NT2/D1 (cell line): ENCODE results near the gene GRIK2.
"Not testable (repeated sequence)": the region's sequence is repeated elsewhere in the genome, so short reads cannot be mapped to it uniquely, and the experiment has no call there.

ENCODE experiments used
- DNase-seq: peaks from one replicate; pipeline ENCODE4 v3.0.0-alpha.2; 2011; ENCODE audit warnings: low read depth, low spot score
- H3K27me3 ChIP-seq: 2 replicates; pipeline ENCODE4 v1.6.0; 2011; ENCODE audit warnings: mild to moderate bottlenecking; ENCODE audit not compliant: insufficient read length, insufficient read depth
- H3K36me3 ChIP-seq: 2 replicates; pipeline ENCODE4 v1.6.1; 2011; ENCODE audit warnings: mild to moderate bottlenecking, low read length, mixed read lengths; ENCODE audit not compliant: insufficient read depth, insufficient read length
- H3K4me1 ChIP-seq: 2 replicates; pipeline ENCODE4 v1.5.1; 2011; ENCODE audit not compliant: insufficient read depth, insufficient read length
- H3K4me3 ChIP-seq: 2 replicates; pipeline ENCODE4 v1.5.1; 2011; ENCODE audit warnings: low read depth; ENCODE audit not compliant: insufficient read length
- H3K9ac ChIP-seq: 2 replicates; pipeline ENCODE4 v1.6.0; 2011; ENCODE audit warnings: low read depth; ENCODE audit not compliant: insufficient read length
- H3K9me3 ChIP-seq: 2 replicates; pipeline ENCODE4 v1.5.1; 2011; ENCODE audit warnings: mild to moderate bottlenecking, low read length; ENCODE audit not compliant: insufficient read depth
- SUZ12 ChIP-seq: IDR thresholded peaks from 2 replicates; pipeline ENCODE4 v1.6.1; 2011; ENCODE audit not compliant: insufficient read length, insufficient read depth; ENCODE audit errors: extremely low read depth
- YY1 ChIP-seq: IDR thresholded peaks from 2 replicates; pipeline ENCODE4 v1.6.1; 2011; ENCODE audit not compliant: insufficient read length, insufficient read depth
- ZNF274 ChIP-seq: IDR thresholded peaks from 2 replicates; pipeline ENCODE4 v1.6.1; 2011; ENCODE audit warnings: mild to moderate bottlenecking, low read depth, low read length

Gene GRIK2

DNA sequence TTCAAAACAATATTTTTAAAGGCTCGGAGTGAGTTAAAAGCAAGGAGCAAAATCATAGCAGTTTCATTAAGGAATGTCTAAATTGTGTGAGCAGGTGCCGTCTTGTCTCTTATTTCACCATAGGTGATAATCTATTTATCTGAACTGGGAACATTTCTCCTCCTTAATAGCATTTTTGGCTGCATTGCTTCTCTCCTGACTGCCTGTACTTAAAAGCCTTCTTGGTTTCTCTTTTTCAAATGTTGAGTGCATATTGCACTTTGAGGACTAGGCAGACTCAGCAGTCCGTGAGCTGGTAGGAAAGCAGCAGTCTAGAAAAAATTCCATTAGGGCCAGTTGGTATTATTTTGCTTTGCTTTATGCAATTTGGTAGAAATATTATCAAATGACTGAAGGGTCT is 645.9 kb downstream of the GRIK2 start:
- H3K4me1 ChIP-seq = no peaks in the 10 kb centered on the region
- TF ChIP-seq SUZ12 (no peak), YY1 (no peak), ZNF274 (no peak)
- no peak overlapping the region for H3K9ac ChIP-seq
- H3K9me3 ChIP-seq = no peaks in the 10 kb centered on the region
- no peaks in the 10 kb centered on the region for H3K36me3 ChIP-seq
- H3K4me3 ChIP-seq = no peak overlapping the region
- no peak for DNase-seq
- H3K27me3 ChIP-seq = no peaks in the 10 kb centered on the region

DNA sequence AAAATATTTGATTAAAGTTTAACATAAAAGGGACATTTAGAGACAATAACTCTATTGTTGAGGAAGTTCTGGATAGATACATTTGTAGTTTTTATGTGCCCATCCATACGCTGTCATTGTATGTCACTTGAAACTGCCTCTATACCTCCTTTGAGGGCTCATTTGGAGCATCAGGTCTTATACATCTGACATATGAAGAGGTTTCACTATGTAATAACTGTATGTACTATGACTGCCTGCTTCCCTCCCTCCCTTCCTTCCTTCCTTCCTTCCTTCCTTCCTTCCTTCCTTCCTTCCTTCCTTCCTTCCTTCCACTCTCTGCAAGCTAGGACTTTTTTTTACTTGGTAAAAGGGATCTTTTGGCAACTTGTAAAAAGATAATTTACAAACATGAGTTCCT is 657.5 kb downstream of the GRIK2 start:
- Histone ChIP-seq H3K4me3 (no peak overlapping the region), H3K4me1 (no peaks in the 10 kb centered on the region), H3K9me3 (no peaks in the 10 kb centered on the region), H3K9ac (no peak overlapping the region), H3K27me3 (no peaks in the 10 kb centered on the region), H3K36me3 (no peaks in the 10 kb centered on the region)
- DNase-seq = no peak
- TF ChIP-seq SUZ12 = no peak
- TF ChIP-seq ZNF274 = no peak
- TF ChIP-seq YY1 = no peak

DNA sequence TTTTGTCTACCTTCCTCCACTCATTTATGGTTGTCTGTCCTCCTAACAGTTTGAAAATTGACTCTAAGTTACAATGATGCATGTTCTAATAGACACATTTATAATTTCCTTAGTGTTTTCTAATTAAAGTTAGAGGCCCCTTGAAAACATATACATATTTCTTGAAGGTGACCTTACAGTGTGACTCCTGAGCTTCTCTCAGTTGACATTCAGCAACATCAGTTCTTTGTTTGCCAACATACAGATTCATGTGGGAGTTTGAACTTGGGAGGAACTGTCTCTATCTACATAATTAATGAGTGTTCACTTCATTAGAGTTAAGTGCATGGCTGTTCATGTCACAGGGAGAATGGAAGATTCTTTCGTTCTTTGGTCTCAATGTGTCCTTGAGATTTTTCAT is 658.2 kb downstream of the GRIK2 start:
- no peak overlapping the region for H3K4me3 ChIP-seq
- no peaks in the 10 kb centered on the region for H3K9me3 ChIP-seq
- H3K27me3 ChIP-seq = no peaks in the 10 kb centered on the region
- TF ChIP-seq SUZ12 (no peak), YY1 (no peak)
- H3K36me3 ChIP-seq = no peaks in the 10 kb centered on the region
- DNase-seq = no peak
- no peak overlapping the region for H3K9ac ChIP-seq
- no peaks in the 10 kb centered on the region for H3K4me1 ChIP-seq

DNA sequence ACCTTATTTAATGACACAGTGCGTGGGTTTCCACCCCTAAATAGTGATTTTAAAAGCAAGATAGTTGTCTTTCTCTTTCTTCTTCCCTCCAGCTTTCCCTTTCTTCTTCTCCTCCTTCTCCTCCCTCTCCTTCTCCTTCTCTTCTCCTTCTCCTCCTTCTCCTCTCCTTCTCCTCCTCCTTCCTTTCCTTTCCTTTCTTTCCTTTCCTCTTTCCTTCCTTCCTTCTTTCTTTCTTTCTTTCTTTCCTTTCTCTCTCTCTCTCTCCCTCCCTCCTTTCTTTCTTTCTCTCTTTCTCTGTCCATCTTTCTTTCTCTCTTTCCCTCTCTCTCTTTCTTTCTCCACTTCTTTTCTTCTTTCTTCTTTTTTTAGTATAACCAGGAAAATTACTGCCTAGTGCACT is 670.6 kb downstream of the GRIK2 start:
- Histone ChIP-seq H3K27me3 (no peaks in the 10 kb centered on the region), H3K9me3 (no peaks in the 10 kb centered on the region), H3K4me1 (no peaks in the 10 kb centered on the region), H3K9ac (no peak overlapping the region), H3K4me3 (no peak overlapping the region), H3K36me3 (no peaks in the 10 kb centered on the region)
- DNase-seq = no peak
- TF ChIP-seq YY1 = no peak
- TF ChIP-seq SUZ12 = no peak
- no peak for TF ChIP-seq ZNF274

DNA sequence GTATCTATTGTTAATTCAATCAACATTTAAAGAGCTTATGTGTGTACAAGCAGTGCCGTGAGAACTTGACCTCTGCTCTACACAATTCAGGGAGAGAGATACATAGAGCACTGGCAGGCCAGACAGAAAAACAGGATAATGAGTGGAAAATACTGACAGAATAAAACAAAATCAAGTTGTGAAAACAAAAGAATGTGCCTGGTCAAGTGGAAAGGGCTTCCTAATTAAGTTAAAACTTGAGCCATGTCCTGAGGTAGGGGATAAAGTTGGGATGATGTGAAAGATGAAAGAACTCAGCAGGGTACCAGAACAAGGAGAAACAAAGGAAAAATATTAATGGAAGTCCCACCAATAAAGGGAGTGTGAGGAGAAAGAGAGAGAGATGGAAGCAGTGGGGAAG is 672.8 kb downstream of the GRIK2 start:
- DNase-seq = no peak
- Histone ChIP-seq H3K27me3 (no peaks in the 10 kb centered on the region), H3K9ac (no peak overlapping the region), H3K9me3 (no peaks in the 10 kb centered on the region), H3K4me3 (no peak overlapping the region), H3K36me3 (no peaks in the 10 kb centered on the region), H3K4me1 (no peaks in the 10 kb centered on the region)
- TF ChIP-seq SUZ12 = no peak
- no peak for TF ChIP-seq ZNF274
- no peak for TF ChIP-seq YY1

DNA sequence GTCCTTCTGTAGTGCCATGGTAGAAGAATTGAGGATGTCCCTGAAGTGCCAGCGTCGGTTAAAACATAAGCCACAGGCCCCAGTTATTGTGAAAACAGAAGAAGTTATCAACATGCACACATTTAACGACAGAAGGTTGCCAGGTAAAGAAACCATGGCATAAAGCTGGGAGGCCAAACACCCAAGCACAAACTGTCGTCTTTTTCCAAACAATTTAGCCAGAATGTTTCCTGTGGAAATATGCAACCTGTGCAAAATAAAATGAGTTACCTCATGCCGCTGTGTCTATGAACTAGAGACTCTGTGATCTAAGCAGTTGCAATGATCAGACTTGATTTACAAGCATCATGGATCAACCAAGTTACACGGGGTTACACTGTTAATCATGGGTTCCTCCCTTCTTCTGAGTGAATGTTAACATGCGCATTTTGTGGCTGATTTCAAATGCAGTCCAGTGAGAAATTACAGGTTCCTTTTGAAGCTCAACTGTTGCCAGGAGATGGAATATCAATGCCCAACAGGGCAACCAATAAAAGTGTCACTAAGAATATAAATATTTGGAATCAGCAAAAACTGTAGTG is 674.9 kb downstream of the GRIK2 start:
- Histone ChIP-seq H3K36me3 (no peaks in the 10 kb centered on the region), H3K9ac (no peak overlapping the region), H3K9me3 (no peaks in the 10 kb centered on the region), H3K27me3 (no peaks in the 10 kb centered on the region), H3K4me1 (no peaks in the 10 kb centered on the region), H3K4me3 (no peak overlapping the region)
- no peak for DNase-seq
- TF ChIP-seq ZNF274 = no peak
- no peak for TF ChIP-seq YY1
- no peak for TF ChIP-seq SUZ12

DNA sequence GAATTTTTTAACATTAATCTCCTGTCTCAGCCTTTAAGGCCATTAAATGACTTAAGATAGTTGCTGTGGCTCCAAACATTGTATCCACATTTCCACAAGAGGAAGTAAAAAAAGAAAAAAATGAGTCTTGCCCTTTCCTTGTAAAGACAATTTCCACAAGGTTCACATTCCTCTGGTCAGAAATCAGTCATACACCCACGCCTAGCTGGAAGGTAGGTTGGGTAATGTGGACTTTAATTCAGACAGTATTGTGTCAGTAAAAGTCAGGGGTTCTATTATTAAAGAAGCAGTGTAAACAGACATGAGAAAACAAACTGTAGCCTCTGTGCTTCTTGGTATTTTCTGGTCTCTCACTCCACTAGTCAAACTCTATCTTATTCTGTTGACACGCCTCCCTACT is 682.0 kb downstream of the GRIK2 start:
- no peaks in the 10 kb centered on the region for H3K4me1 ChIP-seq
- H3K36me3 ChIP-seq = no peaks in the 10 kb centered on the region
- 0 out of 2 replicates have a peak, but pooled peaks cover 5% of the 10 kb centered on the region for H3K9me3 ChIP-seq
- H3K9ac ChIP-seq = no peak overlapping the region
- no peak for TF ChIP-seq ZNF274
- TF ChIP-seq YY1 = no peak
- no peak for TF ChIP-seq SUZ12
- no peak for DNase-seq
- no peaks in the 10 kb centered on the region for H3K27me3 ChIP-seq
- no peak overlapping the region for H3K4me3 ChIP-seq

DNA sequence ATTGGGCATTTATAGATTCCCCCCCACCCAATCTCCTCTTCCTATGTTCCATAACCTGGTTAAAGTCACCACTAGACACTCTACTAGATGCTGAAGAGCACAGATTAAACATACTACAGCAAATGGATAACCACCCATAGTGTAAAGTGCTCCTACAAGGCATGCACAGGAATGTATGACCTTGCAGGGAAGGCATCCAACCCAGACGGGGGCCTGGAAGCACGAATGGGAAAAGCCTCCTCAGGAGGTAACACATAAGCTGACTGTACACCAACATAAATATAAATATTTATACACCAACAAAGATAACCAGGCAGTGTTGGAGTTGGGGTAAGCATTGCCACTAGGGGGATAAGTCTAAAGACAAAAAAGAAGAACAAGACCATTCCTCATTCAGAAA is 691.7 kb downstream of the GRIK2 start:
- H3K36me3 ChIP-seq = no peaks in the 10 kb centered on the region
- H3K9ac ChIP-seq = no peak overlapping the region
- no peaks in the 10 kb centered on the region for H3K4me1 ChIP-seq
- H3K27me3 ChIP-seq = no peaks in the 10 kb centered on the region
- TF ChIP-seq YY1 (no peak), SUZ12 (no peak), ZNF274 (no peak)
- peaks cover 3% of the 10 kb centered on the region; the same call in 1 of the 2 replicates for H3K9me3 ChIP-seq
- no peak overlapping the region for H3K4me3 ChIP-seq
- no peak for DNase-seq

DNA sequence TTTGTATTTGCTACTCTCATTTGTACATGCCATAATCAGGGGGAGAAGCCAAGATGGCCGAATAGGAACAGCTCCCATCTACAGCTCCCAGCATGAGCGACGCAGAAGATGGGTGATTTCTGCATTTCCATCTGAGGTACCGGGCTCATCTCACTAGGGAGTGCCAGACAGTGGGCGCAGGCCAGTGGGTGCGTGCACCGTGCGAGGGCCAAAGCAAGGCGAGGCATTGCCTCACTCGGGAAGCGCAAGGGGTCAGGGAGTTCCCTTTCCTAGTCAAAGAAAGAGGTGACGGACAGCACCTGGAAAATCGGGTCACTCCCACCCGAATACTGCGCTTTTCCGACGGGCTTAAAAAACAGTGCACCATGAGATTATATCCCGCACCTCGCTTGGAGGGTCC is 694.7 kb downstream of the GRIK2 start:
- H3K36me3 ChIP-seq, DNase-seq, H3K9ac ChIP-seq, H3K4me1 ChIP-seq, H3K9me3 ChIP-seq, H3K4me3 ChIP-seq, H3K27me3 ChIP-seq: not testable (repeated sequence)
